ENCODE results near the gene TCTA. TPM values are rescaled to one million over a fixed set of nuclear protein-coding genes. Genes with fewer than 3 reads are reported as not detected.
"Not testable (repeated sequence)": the region's sequence is repeated elsewhere in the genome, so short reads cannot be mapped to it uniquely, and the experiment has no call there.

The TCTA gene
- total RNA-seq, 1 donor from 2014 or later, result 12.4 TPM

DNA sequence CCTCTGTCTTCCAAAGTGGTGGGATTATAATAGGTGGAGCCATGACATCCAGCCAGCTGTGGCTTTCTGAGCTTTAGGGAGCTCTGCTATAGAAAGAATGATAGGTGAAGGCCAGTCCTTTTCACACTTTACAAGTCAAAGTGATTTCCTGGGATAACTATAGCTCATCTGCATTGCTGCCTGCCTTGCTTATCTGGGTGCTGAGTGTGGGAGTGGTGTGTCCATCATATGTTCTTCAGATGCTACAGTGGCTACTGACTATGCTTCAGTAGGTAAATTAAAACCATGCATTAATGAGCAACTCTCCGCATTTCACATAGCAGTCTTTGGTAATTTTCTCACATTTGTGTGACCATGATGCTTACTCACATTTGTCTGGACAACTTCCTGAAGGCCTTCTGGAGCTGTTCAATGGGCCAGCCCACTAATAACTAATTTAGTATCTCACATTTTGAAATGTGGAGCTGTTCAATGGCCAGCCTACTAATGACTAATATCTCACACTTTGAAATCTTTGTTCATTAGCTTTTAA lies 23.9 kb upstream of the TCTA start:
- Mint-ChIP-seq H3K9me3 (no peaks in the 10 kb centered on the region), H3K27ac (ENCODE audit: unreplicated experiment) (no peak overlapping the region), H3K4me1 (peaks cover 11% of the 10 kb centered on the region), H3K27me3 (ENCODE audit: low read depth) (no peaks in the 10 kb centered on the region), H3K4me3 (no peak overlapping the region), H3K36me3 (ENCODE audit: low read depth) (peaks cover 3% of the 10 kb centered on the region)
- TF ChIP-seq, protein P1, sequence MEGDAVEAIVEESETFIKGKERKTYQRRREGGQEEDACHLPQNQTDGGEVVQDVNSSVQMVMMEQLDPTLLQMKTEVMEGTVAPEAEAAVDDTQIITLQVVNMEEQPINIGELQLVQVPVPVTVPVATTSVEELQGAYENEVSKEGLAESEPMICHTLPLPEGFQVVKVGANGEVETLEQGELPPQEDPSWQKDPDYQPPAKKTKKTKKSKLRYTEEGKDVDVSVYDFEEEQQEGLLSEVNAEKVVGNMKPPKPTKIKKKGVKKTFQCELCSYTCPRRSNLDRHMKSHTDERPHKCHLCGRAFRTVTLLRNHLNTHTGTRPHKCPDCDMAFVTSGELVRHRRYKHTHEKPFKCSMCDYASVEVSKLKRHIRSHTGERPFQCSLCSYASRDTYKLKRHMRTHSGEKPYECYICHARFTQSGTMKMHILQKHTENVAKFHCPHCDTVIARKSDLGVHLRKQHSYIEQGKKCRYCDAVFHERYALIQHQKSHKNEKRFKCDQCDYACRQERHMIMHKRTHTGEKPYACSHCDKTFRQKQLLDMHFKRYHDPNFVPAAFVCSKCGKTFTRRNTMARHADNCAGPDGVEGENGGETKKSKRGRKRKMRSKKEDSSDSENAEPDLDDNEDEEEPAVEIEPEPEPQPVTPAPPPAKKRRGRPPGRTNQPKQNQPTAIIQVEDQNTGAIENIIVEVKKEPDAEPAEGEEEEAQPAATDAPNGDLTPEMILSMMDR (conservative IDR thresholded peaks at IDR 0.05), result no peak
- DNase-seq (ENCODE audit: low read depth, low spot score), result no peak

DNA sequence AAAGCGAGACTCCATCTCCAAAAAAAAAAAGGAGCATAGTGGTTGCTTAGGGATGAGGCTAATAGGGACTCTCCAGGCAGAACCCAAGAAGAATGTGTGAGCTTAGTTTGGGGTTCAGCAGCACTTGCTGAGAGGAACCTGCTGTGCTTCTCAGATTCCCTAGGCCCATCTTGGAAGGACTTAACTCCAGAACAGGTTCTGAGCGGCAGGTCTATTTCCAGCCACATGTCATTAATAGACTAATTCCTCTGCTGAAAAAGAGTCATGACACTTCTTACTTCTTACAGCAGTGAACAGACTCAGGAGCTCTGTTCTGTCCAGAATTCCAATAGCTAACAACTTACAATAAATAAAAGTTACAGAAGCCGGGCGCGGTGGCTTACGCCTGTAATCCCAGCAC lies 22.9 kb upstream of the TCTA start:
- Mint-ChIP-seq H3K27me3 (ENCODE audit: low read depth) (no peaks in the 10 kb centered on the region), H3K9me3 (no peaks in the 10 kb centered on the region), H3K4me3 (no peak overlapping the region), H3K4me1 (peaks cover 8% of the 10 kb centered on the region), H3K27ac (ENCODE audit: unreplicated experiment) (no peak overlapping the region), H3K36me3 (ENCODE audit: low read depth) (peaks cover 3% of the 10 kb centered on the region)
- DNase-seq (ENCODE audit: low read depth, low spot score), result no peak
- TF ChIP-seq, protein P1 (conservative IDR thresholded peaks at IDR 0.05), result no peak

- H3K27ac Mint-ChIP-seq (ENCODE audit: unreplicated experiment); H3K9me3 Mint-ChIP-seq; H3K27me3 Mint-ChIP-seq (ENCODE audit: low read depth); H3K4me1 Mint-ChIP-seq; DNase-seq (ENCODE audit: low read depth, low spot score); H3K4me3 Mint-ChIP-seq: not testable (repeated sequence)
- peaks cover 11% of the 10 kb centered on the region for H3K36me3 Mint-ChIP-seq (ENCODE audit: low read depth)
These were observed 20.9 kb upstream of the TCTA start for GRCh38 chr3:49391310-49391709.

DNA sequence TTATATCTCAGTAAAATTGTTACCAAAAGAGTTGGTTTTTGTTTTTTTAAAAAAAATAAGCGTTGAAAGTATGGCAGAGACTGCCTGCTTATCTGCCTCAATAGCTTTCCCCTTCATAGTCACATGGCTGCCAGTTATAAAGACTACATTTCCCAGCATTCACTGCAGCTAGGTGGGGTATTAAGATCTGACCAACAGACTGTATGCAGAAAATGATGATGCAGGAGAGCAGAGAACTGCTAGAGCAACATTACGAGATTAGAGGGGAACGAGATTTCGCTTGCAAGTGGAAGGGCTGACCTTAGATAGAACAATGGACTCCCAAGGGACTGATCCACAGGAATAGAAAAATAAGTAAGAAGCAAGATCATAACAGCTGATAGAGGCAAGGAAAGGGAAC lies 14.8 kb upstream of the TCTA start:
- no peak overlapping the region for H3K4me3 Mint-ChIP-seq

GRCh38 chr3:49399461-49399860 lies 12.8 kb upstream of the TCTA start:
- no peak for DNase-seq (ENCODE audit: low read depth, low spot score)
- no peak overlapping the region for H3K27ac Mint-ChIP-seq (ENCODE audit: unreplicated experiment)
- H3K4me3 Mint-ChIP-seq, result no peak overlapping the region
- TF ChIP-seq, protein P1 (conservative IDR thresholded peaks at IDR 0.05), result no peak
- peaks cover 11% of the 10 kb centered on the region for H3K36me3 Mint-ChIP-seq (ENCODE audit: low read depth)
- H3K9me3 Mint-ChIP-seq, result no peaks in the 10 kb centered on the region
- no peaks in the 10 kb centered on the region for H3K27me3 Mint-ChIP-seq (ENCODE audit: low read depth)
- H3K4me1 Mint-ChIP-seq, result peaks cover 18% of the 10 kb centered on the region

More for the DNA sequence above, 14.8 kb upstream of the TCTA start:
- H3K9me3 Mint-ChIP-seq, result no peaks in the 10 kb centered on the region
- no peak for DNase-seq (ENCODE audit: low read depth, low spot score)
- no peaks in the 10 kb centered on the region for H3K27me3 Mint-ChIP-seq (ENCODE audit: low read depth)
- no peak overlapping the region for H3K27ac Mint-ChIP-seq (ENCODE audit: unreplicated experiment)
- peaks cover 12% of the 10 kb centered on the region for H3K36me3 Mint-ChIP-seq (ENCODE audit: low read depth)
- H3K4me1 Mint-ChIP-seq, result peaks cover 18% of the 10 kb centered on the region
- TF ChIP-seq, protein P1 (conservative IDR thresholded peaks at IDR 0.05), result no peak

DNA sequence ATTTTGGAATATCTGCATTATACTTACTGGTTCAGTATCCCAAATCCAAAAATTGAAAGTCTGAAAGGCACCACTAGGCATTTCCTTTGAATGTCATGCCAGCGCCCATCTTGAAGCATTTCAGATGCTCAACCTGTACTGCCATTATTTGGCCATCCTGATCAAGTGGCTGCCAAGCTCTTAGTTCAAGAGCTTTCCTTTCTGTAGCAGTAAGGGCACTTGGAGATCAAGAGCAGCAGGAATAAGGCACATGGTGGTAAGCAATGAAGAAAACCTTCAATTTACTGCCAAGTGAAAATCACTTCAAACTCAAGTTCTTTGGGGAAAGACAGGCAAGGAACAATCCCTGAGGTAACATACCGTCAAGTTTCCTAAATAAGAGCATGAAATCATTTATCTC lies 10.5 kb upstream of the TCTA start:
- Mint-ChIP-seq H3K27me3 (ENCODE audit: low read depth) (no peaks in the 10 kb centered on the region), H3K4me1 (peaks cover 25% of the 10 kb centered on the region), H3K27ac (ENCODE audit: unreplicated experiment) (no peak overlapping the region), H3K4me3 (no peak overlapping the region), H3K36me3 (ENCODE audit: low read depth) (peaks cover 4% of the 10 kb centered on the region), H3K9me3 (no peaks in the 10 kb centered on the region)
- no peak for DNase-seq (ENCODE audit: low read depth, low spot score)
- TF ChIP-seq, protein P1 (conservative IDR thresholded peaks at IDR 0.05), result no peak

Measured in neural crest cell (in vitro differentiated cells).